GM13976 (cell line): ENCODE data around the gene ZNF407.

Source experiments
- DNase-seq: peaks from one replicate; pipeline ENCODE4 v3.0.0; 2012; ENCODE audit warnings: low spot score
- in situ Hi-C: fragments of 300-500 bp; cut with MboI; formaldehyde crosslinking; loops from one replicate; pipeline ENCODE4 v1.12.0; 2022; ENCODE audit warnings: low sequenced_read_pairs, mixed read lengths, inconsistent platforms; ENCODE audit not compliant: unreplicated experiment
- TF ChIP-seq, protein P1 (sequence below): IDR thresholded peaks from 2 replicates; pipeline ENCODE4 v1.5.1; 2012; ENCODE audit warnings: borderline replicate concordance, mild to moderate bottlenecking; ENCODE audit not compliant: insufficient read depth; ENCODE audit errors: extremely low read depth, missing control alignments, control extremely low read depth

The ZNF407 gene

GRCh38 chr18:74975001-74975400 is 377.3 kb downstream of the ZNF407 start:
- TF ChIP-seq, protein P1, sequence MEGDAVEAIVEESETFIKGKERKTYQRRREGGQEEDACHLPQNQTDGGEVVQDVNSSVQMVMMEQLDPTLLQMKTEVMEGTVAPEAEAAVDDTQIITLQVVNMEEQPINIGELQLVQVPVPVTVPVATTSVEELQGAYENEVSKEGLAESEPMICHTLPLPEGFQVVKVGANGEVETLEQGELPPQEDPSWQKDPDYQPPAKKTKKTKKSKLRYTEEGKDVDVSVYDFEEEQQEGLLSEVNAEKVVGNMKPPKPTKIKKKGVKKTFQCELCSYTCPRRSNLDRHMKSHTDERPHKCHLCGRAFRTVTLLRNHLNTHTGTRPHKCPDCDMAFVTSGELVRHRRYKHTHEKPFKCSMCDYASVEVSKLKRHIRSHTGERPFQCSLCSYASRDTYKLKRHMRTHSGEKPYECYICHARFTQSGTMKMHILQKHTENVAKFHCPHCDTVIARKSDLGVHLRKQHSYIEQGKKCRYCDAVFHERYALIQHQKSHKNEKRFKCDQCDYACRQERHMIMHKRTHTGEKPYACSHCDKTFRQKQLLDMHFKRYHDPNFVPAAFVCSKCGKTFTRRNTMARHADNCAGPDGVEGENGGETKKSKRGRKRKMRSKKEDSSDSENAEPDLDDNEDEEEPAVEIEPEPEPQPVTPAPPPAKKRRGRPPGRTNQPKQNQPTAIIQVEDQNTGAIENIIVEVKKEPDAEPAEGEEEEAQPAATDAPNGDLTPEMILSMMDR, result no peak
- DNase-seq, result no peak
- in situ Hi-C loops, result no loop called here

- no peak for DNase-seq
- in situ Hi-C loops, result no loop called here
- TF ChIP-seq, protein P1, result no peak
Measured at GRCh38 chr18:74976331-74976909, 378.8 kb downstream of the ZNF407 start.

GRCh38 chr18:74977041-74977440 is 379.4 kb downstream of the ZNF407 start:
- TF ChIP-seq, protein P1, result no peak
- in situ Hi-C loops, result no loop called here
- no peak for DNase-seq

- TF ChIP-seq, protein P1, result no peak
- DNase-seq, result no peak
- in situ Hi-C loops, result no loop called here
Measured at GRCh38 chr18:74980669-74981068, 383.0 kb downstream of the ZNF407 start.

DNA sequence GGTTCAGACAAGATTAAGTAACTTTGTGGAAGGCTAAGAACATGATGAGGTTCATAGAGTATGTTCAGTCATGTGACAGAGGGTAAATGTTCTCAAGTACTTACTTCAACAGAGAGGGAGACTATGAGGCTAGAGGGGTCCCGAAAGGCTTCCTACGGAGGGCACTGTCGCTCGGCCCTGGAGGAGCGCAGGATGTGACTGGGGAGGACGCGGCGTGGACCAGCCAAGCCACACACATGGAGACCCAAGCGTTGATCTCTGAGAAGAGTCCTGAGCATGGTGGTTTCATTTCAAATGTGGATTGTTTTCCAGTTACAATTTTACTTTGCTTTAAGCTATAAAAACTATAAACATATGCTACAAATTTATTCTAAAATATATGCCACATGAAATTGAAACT is 383.8 kb downstream of the ZNF407 start:
- TF ChIP-seq, protein P1, result no peak
- in situ Hi-C loops, result no loop called here
- DNase-seq, result no peak

GRCh38 chr18:74982946-74983635 is 385.4 kb downstream of the ZNF407 start:
- in situ Hi-C loops, result no loop called here

More at GRCh38 chr18:74982946-74983635, 385.4 kb downstream of the ZNF407 start:
- TF ChIP-seq, protein P1, result no peak
- DNase-seq, result no peak
